CD4-positive, alpha-beta T cell treated with Interferon alpha-2 for 1 hour (primary cell): Measurements from ENCODE around the gene CALM3.
A peak's percentile ranks its signal among the peaks of the same experiment; 100 is the strongest.

Experiments used
- DNase-seq, 2 donors: peaks; one replicate each; pipeline ENCODE4 v3.0.0-alpha.2; 2020 to 2022

Gene CALM3

DNA sequence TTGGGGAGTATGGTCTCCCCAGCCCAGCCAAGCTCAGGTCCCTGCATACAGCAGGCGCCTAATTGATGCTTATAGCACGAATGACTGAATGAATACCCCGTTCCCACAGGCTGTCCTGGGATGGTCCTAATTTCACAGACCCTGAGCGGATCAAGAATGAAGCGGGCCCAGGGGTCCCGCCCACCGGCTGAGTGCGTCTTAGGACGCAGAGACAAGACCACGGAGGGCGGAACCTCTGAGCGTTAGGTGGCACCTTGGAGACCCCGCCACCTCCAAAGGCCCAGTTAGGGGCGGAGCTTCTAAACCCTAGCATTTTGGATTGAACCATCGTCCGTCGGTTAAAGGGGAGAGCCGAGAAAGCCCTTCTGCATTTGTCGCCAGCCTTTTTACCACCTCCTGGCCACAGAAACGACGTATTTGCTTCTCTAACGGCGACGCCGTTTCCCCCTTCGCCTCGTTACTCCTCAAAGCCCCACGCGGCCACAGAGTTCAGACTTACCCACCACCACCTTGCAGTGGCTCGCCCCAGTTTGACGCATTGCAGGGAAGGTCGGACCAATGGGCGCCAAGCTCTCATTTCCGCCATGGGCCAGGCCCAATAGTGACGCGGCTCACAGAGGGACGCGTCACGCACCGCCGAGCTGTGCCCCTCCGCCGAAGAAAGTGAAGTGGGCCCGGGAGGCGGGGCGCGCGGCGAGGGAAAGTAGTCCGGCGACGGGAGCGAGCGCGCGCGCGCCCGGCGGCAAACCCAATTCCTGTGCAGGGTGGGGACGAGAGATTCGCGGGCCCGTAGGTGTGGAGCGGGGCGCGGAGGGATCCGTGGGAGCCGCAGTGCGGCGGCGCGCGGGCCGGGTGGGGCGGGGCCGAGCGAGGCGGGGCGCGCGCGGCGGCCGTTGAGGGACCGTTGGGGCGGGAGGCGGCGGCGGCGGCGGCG is 479 bp upstream of the CALM3 start:
- peak; percentile 94 to 98 for DNase-seq

GRCh38 chr19:46602392-46603194 is 1.5 kb downstream of the CALM3 start:
- peak in 1 of 2 donors; percentile 18 for DNase-seq

DNA sequence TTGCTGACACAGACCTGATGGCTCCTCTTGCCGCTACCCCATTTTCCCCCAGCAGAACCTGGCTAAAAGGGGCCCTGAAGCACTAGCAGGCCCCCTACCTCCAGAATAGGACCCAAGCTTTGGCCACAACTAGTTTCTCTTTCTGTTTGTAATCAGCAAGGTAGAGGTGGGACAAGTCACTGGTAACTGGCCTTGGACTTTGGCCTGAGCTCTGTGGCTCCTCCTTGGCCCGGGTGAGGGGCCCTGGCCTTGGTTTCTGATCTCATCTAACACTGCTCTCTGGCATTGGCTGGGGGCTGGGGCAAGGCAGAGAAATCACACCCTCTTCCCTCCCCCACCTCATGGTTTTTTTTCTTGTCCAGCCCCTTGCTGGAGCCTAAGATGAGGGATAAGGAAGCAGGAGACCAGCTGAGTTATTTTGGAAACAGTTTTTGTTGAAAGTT is 2.1 kb downstream of the CALM3 start:
- peak in 1 of 2 donors; percentile 26 for DNase-seq

- no peak for DNase-seq
Measured at GRCh38 chr19:46603752-46604231, 2.7 kb downstream of the CALM3 start.

DNA sequence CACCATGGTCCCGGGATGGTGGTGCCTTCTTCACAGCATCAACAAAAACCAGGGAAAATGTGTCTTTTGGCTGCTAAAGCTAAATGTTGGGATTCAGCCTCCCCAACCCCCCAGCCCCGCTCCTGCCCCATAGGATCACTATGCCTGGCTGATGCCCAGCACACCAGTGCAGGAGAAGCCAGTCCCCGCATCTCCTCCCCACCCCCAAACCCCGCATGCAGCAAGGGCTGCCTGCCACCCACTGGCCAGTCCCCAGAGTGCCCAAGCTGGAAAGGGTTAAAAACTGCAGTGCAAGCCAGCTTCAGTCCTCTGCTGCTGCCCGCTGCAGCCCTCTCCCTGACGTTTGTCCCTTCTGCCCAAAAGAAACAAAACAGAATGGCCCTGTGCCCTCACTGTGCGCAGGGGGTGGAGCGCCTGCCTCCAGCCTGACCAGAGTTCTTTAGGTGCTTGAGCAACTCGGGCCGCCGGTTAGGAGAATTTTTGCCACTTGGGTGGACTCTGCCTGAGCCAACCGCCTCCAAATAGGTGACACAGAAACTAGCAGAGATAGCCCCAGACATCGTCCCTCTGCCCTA is 3.7 kb downstream of the CALM3 start:
- no peak for DNase-seq

DNA sequence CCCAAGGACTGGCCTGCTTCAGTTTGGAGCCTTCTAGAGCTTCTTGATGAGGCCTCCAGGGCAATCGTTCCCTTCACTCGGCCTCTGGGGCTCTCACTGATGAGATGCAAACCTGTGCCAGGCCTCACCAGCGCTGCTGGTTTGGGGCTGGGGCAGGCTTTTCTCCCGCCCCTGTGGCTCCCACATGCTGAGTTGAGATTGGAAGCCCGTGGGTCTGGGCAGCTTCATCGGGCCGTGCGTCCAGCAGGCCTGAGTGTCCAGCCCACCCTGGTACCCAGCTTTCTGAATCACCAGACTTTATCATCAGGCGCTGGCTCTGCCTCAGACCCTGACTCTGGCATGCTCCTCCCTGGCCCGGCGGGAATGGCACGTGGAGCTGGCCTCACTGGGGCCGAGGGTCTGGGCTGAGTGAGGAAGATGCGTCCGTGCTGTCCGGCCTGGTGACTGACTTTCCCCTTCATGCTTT is 4.3 kb downstream of the CALM3 start:
- DNase-seq, result no peak

DNA sequence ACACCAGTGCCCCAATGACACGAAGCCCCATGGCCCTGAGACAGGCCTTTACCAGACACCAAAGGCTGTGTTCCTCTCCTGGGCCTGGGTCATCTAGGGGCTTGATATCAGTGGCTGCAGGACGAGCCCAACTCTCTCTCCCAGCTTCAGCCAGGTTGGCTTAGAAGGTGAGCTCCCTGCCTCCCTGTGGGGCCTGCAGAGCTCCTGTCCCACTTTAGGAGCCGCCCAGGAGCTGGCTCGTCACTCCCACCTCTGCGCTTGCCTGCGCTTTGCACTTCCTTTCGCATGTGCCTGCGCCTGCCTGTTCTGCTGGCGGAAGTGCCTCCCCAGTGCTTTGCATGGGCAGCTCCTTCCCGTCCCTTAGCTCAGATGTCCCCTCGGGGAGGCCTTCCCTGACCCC is 4.9 kb downstream of the CALM3 start:
- DNase-seq, result no peak

DNA sequence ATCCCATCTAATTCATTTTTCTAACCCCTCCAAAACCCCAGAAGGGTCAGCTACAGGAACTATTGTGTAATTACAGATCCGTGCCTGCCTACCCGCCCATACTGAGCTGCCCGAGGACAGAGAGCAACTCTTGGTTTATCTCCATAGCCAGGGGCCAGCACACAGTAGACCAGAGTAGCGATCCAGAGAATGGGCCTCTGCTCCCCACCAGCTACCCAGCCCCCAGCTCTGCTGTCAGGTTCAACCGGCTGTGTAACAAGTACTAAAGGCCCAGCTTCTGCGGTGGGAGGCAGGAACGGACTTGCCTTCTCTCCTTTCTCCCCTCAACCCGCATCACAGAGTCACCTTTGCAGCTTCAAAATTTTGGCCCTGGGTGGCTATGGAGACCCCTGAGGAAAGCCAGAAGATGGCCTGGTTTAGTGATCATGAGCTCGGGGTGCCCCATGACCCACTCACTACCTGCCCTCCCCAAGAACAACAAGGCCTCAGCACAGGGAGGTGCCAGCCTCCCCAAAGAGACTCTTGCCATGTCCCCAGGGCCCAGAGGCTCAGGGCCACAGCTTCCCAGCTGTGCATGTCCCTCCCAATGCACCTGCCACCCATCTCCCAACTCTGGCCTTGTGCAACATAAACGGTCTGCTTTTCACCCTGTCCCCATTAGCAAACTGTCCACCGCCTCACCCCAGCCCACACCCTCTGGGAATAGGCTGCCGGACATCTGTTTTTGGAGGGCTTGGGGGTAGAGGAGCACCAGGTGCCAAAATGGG is 5.7 kb downstream of the CALM3 start:
- no peak for DNase-seq

GRCh38 chr19:46607448-46607841 is 6.3 kb downstream of the CALM3 start:
- no peak for DNase-seq

- DNase-seq, result no peak
Measured at GRCh38 chr19:46608178-46608577, 7.0 kb downstream of the CALM3 start.

- no peak for DNase-seq
Measured at GRCh38 chr19:46608581-46609345, 7.6 kb downstream of the CALM3 start.

DNA sequence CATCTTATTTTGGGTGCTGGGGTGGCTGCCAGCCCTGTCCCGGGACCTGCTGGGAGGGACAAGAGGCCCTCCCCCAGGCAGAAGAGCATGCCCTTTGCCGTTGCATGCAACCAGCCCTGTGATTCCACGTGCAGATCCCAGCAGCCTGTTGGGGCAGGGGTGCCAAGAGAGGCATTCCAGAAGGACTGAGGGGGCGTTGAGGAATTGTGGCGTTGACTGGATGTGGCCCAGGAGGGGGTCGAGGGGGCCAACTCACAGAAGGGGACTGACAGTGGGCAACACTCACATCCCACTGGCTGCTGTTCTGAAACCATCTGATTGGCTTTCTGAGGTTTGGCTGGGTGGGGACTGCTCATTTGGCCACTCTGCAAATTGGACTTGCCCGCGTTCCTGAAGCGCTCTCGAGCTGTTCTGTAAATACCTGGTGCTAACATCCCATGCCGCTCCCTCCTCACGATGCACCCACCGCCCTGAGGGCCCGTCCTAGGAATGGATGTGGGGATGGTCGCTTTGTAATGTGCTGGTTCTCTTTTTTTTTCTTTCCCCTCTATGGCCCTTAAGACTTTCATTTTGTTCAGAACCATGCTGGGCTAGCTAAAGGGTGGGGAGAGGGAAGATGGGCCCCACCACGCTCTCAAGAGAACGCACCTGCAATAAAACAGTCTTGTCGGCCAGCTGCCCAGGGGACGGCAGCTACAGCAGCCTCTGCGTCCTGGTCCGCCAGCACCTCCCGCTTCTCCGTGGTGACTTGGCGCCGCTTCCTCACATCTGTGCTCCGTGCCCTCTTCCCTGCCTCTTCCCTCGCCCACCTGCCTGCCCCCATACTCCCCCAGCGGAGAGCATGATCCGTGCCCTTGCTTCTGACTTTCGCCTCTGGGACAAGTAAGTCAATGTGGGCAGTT is 8.6 kb downstream of the CALM3 start:
- DNase-seq, result no peak

- no peak for DNase-seq
Measured at GRCh38 chr19:46610413-46610775, 9.3 kb downstream of the CALM3 start.

DNA sequence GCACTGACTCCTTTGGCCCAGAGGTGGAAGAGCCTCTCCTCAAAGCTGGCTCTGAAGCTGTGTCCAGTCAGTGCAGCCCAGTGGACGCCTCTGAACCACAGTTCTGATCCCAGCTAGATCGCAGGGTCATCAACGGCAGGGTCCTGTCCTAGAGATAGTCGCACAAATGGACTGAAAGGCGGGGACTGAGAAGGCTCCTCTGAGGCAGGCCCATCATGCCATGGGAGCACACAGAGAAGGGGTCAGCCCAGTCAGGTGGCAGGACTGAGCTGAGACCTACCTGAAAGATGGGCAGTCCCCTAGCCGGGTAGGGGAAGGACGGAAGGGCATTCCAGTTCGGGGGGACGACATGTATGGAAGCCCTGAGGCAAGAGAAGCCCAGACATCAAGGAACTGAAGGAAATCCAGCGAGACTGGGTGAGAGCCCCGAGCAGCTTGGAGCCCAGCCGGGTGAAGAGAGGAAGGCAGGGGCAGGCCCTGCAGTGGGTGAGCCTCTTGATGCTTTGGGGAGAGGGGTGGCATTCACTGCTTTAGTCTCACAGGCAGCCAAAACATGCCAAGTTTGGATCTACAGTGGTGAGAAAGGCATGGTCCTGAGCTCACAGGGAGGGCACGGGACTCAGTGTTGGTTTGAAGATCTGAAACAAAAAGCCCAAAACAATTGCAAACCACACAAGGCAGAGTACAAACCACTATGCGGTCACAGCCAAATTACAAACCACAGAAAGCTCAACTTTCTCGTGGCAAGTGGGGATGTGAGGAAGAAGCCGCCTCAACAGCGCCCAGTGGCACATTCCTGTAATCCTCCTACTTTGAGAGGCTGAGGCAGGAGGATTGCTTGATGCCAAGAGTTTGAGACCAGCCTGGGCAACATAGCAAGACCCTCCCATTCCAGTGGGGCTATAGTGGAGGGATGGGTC is 10.0 kb downstream of the CALM3 start:
- DNase-seq, result peak; percentile 29 to 61

- DNase-seq, result no peak
Measured at GRCh38 chr19:46611776-46612175, 10.6 kb downstream of the CALM3 start.

DNA sequence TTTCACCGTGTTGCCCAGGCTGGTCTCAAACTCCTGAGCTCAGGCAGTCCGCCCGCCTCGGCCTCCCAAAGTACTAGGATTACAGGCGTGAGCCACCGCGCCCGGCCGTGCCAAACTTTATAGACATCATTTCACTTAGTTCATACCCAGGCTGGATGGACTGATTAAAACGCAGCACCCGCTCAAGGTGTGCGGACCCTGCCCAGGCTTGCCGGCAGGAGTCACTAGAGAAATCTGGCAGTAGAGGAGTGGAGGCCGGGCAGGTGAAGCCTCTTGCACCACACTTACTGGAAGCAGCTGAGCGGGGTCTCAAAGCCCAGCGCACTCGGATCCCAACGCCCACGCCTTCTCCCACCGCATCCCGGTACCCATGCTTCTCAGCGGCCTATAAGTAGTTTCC is 12.4 kb downstream of the CALM3 start:
- no peak for DNase-seq

- DNase-seq, result peak; percentile 80 to 82
Measured at GRCh38 chr19:46614114-46614722, 13.1 kb downstream of the CALM3 start.

DNA sequence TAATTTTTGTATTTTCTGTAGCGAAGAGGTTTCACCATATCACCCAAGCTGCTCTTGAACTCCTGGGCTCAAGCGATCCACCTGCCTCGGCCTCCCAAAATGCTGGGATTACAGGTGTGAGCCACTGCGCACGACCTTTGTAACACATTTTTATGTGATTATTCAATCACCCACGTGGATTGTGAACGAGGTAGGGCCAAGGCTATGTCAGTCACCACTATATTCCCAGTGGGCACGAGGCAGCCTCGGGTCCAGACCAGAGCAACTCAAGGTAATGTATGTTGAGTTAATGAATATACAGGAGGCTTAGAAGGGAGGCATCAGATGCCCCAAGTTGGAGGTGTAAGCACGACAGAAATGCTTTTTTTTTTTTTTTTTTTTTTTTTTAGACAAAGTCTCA is 14.8 kb downstream of the CALM3 start:
- no peak for DNase-seq
